ENCODE measurements around the gene FNDC3B.

The FNDC3B gene

DNA sequence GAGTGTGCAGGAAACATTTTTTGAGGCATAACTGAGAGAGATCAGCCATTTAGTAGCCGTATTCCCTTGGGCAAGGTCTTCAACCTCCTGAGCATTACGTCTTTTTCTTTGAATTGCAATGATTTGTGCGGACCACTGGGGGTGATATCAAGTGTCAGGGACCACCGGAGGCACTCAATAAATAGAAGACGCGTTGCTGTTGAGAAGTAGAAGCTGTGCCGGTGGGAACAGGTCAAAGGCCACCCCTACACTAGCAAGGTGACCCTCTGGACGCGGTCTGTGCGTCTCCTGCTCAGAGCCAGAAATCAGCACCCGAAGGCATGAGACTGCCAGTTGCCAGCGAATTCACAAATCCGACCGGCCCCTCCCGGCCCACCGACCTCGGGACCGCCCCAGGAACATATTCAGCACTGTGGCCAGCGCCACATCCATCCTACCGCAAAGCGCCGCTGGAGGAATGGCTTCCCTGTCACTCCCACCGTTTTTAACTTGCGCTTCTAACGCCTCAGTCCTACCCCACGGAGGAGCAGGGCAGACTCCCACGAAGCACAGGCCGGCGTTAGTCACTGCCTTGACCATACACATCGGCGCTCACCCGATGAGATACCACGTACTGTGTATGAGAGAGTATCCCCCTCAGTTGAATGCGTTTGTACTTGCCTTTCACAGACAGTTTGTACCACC lies 410.2 kb downstream of the FNDC3B start:
- in situ Hi-C loops (cut with MboI; ENCODE audit: low pct_unique_long_range_greater_than_20kb, low sequenced_read_pairs, unreplicated experiment): no loop called here
- DNase-seq (ENCODE audit: low spot score): no peak
- TF ChIP-seq, protein P1, sequence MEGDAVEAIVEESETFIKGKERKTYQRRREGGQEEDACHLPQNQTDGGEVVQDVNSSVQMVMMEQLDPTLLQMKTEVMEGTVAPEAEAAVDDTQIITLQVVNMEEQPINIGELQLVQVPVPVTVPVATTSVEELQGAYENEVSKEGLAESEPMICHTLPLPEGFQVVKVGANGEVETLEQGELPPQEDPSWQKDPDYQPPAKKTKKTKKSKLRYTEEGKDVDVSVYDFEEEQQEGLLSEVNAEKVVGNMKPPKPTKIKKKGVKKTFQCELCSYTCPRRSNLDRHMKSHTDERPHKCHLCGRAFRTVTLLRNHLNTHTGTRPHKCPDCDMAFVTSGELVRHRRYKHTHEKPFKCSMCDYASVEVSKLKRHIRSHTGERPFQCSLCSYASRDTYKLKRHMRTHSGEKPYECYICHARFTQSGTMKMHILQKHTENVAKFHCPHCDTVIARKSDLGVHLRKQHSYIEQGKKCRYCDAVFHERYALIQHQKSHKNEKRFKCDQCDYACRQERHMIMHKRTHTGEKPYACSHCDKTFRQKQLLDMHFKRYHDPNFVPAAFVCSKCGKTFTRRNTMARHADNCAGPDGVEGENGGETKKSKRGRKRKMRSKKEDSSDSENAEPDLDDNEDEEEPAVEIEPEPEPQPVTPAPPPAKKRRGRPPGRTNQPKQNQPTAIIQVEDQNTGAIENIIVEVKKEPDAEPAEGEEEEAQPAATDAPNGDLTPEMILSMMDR (IDR thresholded peaks at IDR 0.05; ENCODE audit: extremely low read depth, insufficient read depth, missing control alignments): no peak

All from GM13977 (cell line).